IMR-90 (cell line): ENCODE measurements around the gene ILK. TPM values are rescaled to one million over a fixed set of nuclear protein-coding genes. Genes with fewer than 3 reads are reported as not detected.

Experiments
- ATAC-seq: fragments of 200-7000 bp; cut with Tn5 transposase; 2 replicates; pipeline ENCODE4 v1.9.1; 2020; ENCODE audit warnings: low read depth, mild to moderate bottlenecking, moderate library complexity
- BruUV-seq: library from RNA; stranded (reverse); fragments of 400-500 nt; replicated peaks from 2 replicates; lab custom pipeline; 2021; lab: Mats Ljungman, UMichigan
- CTCF ChIA-PET: fragments of 300-600 bp; formaldehyde crosslinking; extraction: SDS; loops from one replicate; lab custom pipeline; 2021; ENCODE audit warnings: antibody characterized with exemption; lab: Yijun Ruan, JAX
- POLR2A ChIA-PET: fragments of 300-600 bp; sonication (Branson Sonifier 250); formaldehyde crosslinking; loops from one replicate; lab custom pipeline; 2022; ENCODE audit warnings: antibody characterized with exemption; ENCODE audit not compliant: unreplicated experiment; lab: Charles Lee
- DNase-seq: peaks from one replicate; pipeline ENCODE4 v3.0.0; 2013
- H2AFZ ChIP-seq: replicated peaks from 2 replicates; pipeline ENCODE3; 2013; ENCODE audit warnings: low read length, mild to moderate bottlenecking; ENCODE audit not compliant: poor library complexity
- H2AK5ac ChIP-seq: 2 replicates; pipeline ENCODE4 v1.6.1; 2013; ENCODE audit warnings: low read depth, low read length, inconsistent platforms
- H2AK9ac ChIP-seq: replicated peaks from 2 replicates; pipeline ENCODE3; 2013; ENCODE audit warnings: mild to moderate bottlenecking, low read depth, low read length, moderate library complexity; ENCODE audit not compliant: poor library complexity
- H2BK120ac ChIP-seq: 2 replicates; pipeline ENCODE4 v1.6.1; 2013; ENCODE audit warnings: low read depth, low read length, inconsistent platforms
- H2BK15ac ChIP-seq: 3 replicates; pipeline ENCODE4 v1.6.1; 2013; ENCODE audit warnings: low read depth, low read length, inconsistent platforms
- H2BK20ac ChIP-seq: 2 replicates; pipeline ENCODE4 v1.6.1; 2013; ENCODE audit warnings: low read depth, mild to moderate bottlenecking, inconsistent platforms, low read length, moderate library complexity
- H2BK5ac ChIP-seq: 2 replicates; pipeline ENCODE4 v1.6.1; 2013; ENCODE audit warnings: mild to moderate bottlenecking, low read depth, low read length, inconsistent platforms; ENCODE audit not compliant: poor library complexity, severe bottlenecking
- H3K14ac ChIP-seq: replicated peaks from 2 replicates; pipeline ENCODE4 v1.6.1; 2013; ENCODE audit warnings: low read depth, low read length, inconsistent platforms
- H3K18ac ChIP-seq: 2 replicates; pipeline ENCODE4 v1.6.1; 2013; ENCODE audit warnings: low read depth, low read length, control low read depth
- H3K23ac ChIP-seq: 2 replicates; pipeline ENCODE4 v1.6.1; 2013; ENCODE audit warnings: low read depth, low read length, inconsistent platforms
- H3K27ac ChIP-seq: 2 replicates; pipeline ENCODE4 v1.5.1; 2013; ENCODE audit warnings: mild to moderate bottlenecking, control low read depth, low read length; ENCODE audit not compliant: insufficient read depth
- H3K27me3 ChIP-seq: 2 replicates; pipeline ENCODE4 v1.6.1; 2013; ENCODE audit warnings: low read length; ENCODE audit not compliant: control insufficient read depth, insufficient read depth
- H3K36me3 ChIP-seq: 2 replicates; pipeline ENCODE4 v1.6.1; 2013; ENCODE audit warnings: low read length, mixed read lengths; ENCODE audit not compliant: control insufficient read depth, insufficient read depth
- H3K4ac ChIP-seq: 2 replicates; pipeline ENCODE4 v1.6.1; 2013; ENCODE audit warnings: low read depth, low read length, inconsistent platforms
- H3K4me1 ChIP-seq: 2 replicates; pipeline ENCODE4 v1.6.1; 2013; ENCODE audit warnings: low read length, mixed read lengths; ENCODE audit not compliant: control insufficient read depth, insufficient read depth
- H3K4me2 ChIP-seq: 2 replicates; pipeline ENCODE4 v1.6.1; 2013; ENCODE audit warnings: low read depth, mild to moderate bottlenecking, control low read depth, low read length, moderate library complexity
- H3K4me3 ChIP-seq: 2 replicates; pipeline ENCODE4 v1.5.1; 2013; ENCODE audit warnings: low read depth, mild to moderate bottlenecking, control low read depth, low read length, moderate library complexity; ENCODE audit not compliant: insufficient read depth
- H3K56ac ChIP-seq: 2 replicates; pipeline ENCODE4 v1.6.1; 2013; ENCODE audit warnings: low read length, inconsistent platforms; ENCODE audit not compliant: insufficient read depth; ENCODE audit errors: extremely low read depth
- H3K79me1 ChIP-seq, 2 experiments: 2 replicates each; pipeline ENCODE4 v1.6.1; 2013; ENCODE audit warnings: low read length in 2 of 2, inconsistent platforms in 1 of 2, low read depth in 1 of 2
- H3K9ac ChIP-seq: 2 replicates; pipeline ENCODE4 v1.6.1; 2013; ENCODE audit warnings: low read depth, low read length, control low read depth
- H3K9me1 ChIP-seq: 2 replicates; pipeline ENCODE4 v1.6.1; 2013; ENCODE audit warnings: low read length, inconsistent platforms; ENCODE audit not compliant: insufficient read depth
- H3K9me3 ChIP-seq: 2 replicates; pipeline ENCODE4 v1.6.1; 2013; ENCODE audit warnings: low read length; ENCODE audit not compliant: control insufficient read depth, insufficient read depth
- H4K20me1 ChIP-seq: 2 replicates; pipeline ENCODE4 v1.6.1; 2013; ENCODE audit warnings: low read length, inconsistent platforms; ENCODE audit not compliant: insufficient read depth
- H4K5ac ChIP-seq: 2 replicates; pipeline ENCODE4 v1.6.1; 2013; ENCODE audit warnings: mild to moderate bottlenecking, low read depth, low read length, control low read depth
- H4K8ac ChIP-seq, 2 experiments: 2 replicates each; pipeline ENCODE4 v1.6.1; 2013; ENCODE audit warnings: low read depth in 2 of 2, low read length in 2 of 2, control low read depth in 1 of 2, inconsistent platforms in 1 of 2
- H4K91ac ChIP-seq: 2 replicates; pipeline ENCODE4 v1.6.1; 2013; ENCODE audit warnings: low read depth, low read length, inconsistent platforms; ENCODE audit not compliant: insufficient read depth
- BHLHE40 ChIP-seq: fragments of 150-350 bp; IDR thresholded peaks from 2 replicates; pipeline ENCODE4 v1.6.1; 2016; ENCODE audit warnings: mild to moderate bottlenecking, low read depth, low read length
- CEBPB ChIP-seq: IDR thresholded peaks from 2 replicates; pipeline ENCODE4 v1.6.1; 2012; ENCODE audit warnings: low read depth, low read length, improper control_type of control experiment
- CHD1 ChIP-seq: IDR thresholded peaks from 2 replicates; pipeline ENCODE4 v1.6.1; 2012; ENCODE audit warnings: low read depth, low read length, improper control_type of control experiment
- CTCF ChIP-seq: conservative IDR thresholded peaks from 2 replicates; pipeline ENCODE4 v1.5.1; 2012; ENCODE audit warnings: mild to moderate bottlenecking, low read depth, low read length, improper control_type of control experiment
- FOS ChIP-seq: fragments of 150-350 bp; IDR thresholded peaks from 2 replicates; pipeline ENCODE4 v1.6.1; 2016; ENCODE audit warnings: low read depth, low read length
- MAFK ChIP-seq: IDR thresholded peaks from 2 replicates; pipeline ENCODE4 v1.6.1; 2012; ENCODE audit warnings: low read depth, low read length, improper control_type of control experiment
- MAZ ChIP-seq: IDR thresholded peaks from 2 replicates; pipeline ENCODE4 v1.6.1; 2012; ENCODE audit warnings: low read depth, mild to moderate bottlenecking, low read length, improper control_type of control experiment, moderate library complexity, borderline replicate concordance
- MXI1 ChIP-seq: IDR thresholded peaks from 2 replicates; pipeline ENCODE4 v1.6.1; 2012; ENCODE audit warnings: low read depth, mild to moderate bottlenecking, low read length, moderate library complexity, borderline replicate concordance
- NFE2L2 ChIP-seq: fragments of 150-350 bp; IDR thresholded peaks from 2 replicates; pipeline ENCODE4 v1.6.1; 2016; ENCODE audit warnings: low read depth, mild to moderate bottlenecking, low read length
- POLR2A ChIP-seq: IDR thresholded peaks from 2 replicates; pipeline ENCODE4 v1.6.1; 2012; ENCODE audit warnings: mild to moderate bottlenecking, low read depth, low read length
- RAD21 ChIP-seq: IDR thresholded peaks from 2 replicates; pipeline ENCODE4 v1.6.1; 2012; ENCODE audit warnings: low read length, improper control_type of control experiment
- RCOR1 ChIP-seq: IDR thresholded peaks from 2 replicates; pipeline ENCODE4 v1.6.1; 2012; ENCODE audit warnings: mild to moderate bottlenecking, low read length, improper control_type of control experiment; ENCODE audit not compliant: insufficient replicate concordance
- RFX5 ChIP-seq: IDR thresholded peaks from 2 replicates; pipeline ENCODE4 v1.8.0; 2012; ENCODE audit warnings: low read depth, mild to moderate bottlenecking, low read length, moderate library complexity
- SMC3 ChIP-seq: fragments of 150-350 bp; IDR thresholded peaks from 2 replicates; pipeline ENCODE4 v1.6.1; 2016; ENCODE audit warnings: low read depth, mild to moderate bottlenecking, antibody characterized with exemption, low read length, moderate library complexity
- USF2 ChIP-seq: fragments of 150-350 bp; IDR thresholded peaks from 2 replicates; pipeline ENCODE4 v1.6.1; 2017; ENCODE audit warnings: mild to moderate bottlenecking, antibody characterized with exemption, low read length, low read depth
- WGBS, 2 experiments: methylation state at CpG; one replicate each; pipeline versions ENCODE4 v1.1.5 to v1.1.7; 2013; ENCODE audit warnings: missing lambda C conversion rate in 2 of 2; ENCODE audit not compliant: insufficient read length in 1 of 2; ENCODE audit errors: extremely low coverage in 2 of 2; 5-methylcytosine and 5-hydroxymethylcytosine counted together
- dilution Hi-C: fragments of 300-500 bp; cut with HindIII; formaldehyde crosslinking; loops from one replicate; pipeline ENCODE4 v1.14.3; 2018; ENCODE audit warnings: low sequenced_read_pairs; ENCODE audit not compliant: unreplicated experiment
- in situ Hi-C: fragments of 300-500 bp; cut with MboI; formaldehyde crosslinking; loops from 3 replicates; pipeline ENCODE4 v1.14.3; 2019; ENCODE audit warnings: low sequenced_read_pairs, inconsistent platforms, mixed read lengths
- intact Hi-C: fragments of 100-400 bp; cut with micrococcal nuclease; formaldehyde crosslinking; loops from 2 replicates; pipeline ENCODE4 v1.10.0; 2022
- polyA plus RNA-seq, 3 experiments: library from polyadenylated mRNA; depleted of rRNA; stranded (reverse); fragments of >200 nt; gene quantifications; 2 replicates each; pipeline ENCODE4 v1.2.3, GENCODE V29; 2012; ENCODE audit warnings: low replicate concordance in 1 of 3
- total RNA-seq: library from RNA; depleted of rRNA; stranded (reverse); fragments of >200 nt; gene quantifications from 2 replicates; pipeline ENCODE4 v1.2.3, GENCODE V29; 2012
- TF ChIP-seq, protein P1 (sequence below): fragments of 150-350 bp; IDR thresholded peaks from 2 replicates; pipeline ENCODE4 v1.6.1; 2016; ENCODE audit warnings: low read depth, mild to moderate bottlenecking, low read length, moderate library complexity, borderline replicate concordance

The ILK gene
- total and polyA plus RNA-seq, 2 of the 4 experiments (the other 2 are of a cell fraction), result 339 to 389 TPM

- Histone ChIP-seq H3K9me1 (peaks cover 10% of the 10 kb centered on the region; the same call in 1 of the 2 replicates), H4K8ac (no peak overlapping the region), H3K14ac (no peak overlapping the region), H3K4ac (no peak overlapping the region), H2BK120ac (no peak overlapping the region), H3K9me3 (no peaks in the 10 kb centered on the region), H2AK9ac (no peak overlapping the region), H2BK5ac (no peak overlapping the region), H4K91ac (no peak overlapping the region), H2BK15ac (no peak overlapping the region), H3K36me3 (no peaks in the 10 kb centered on the region), H4K5ac (no peak overlapping the region), H2AK5ac (no peak overlapping the region), H3K79me1 (peaks cover 0 to 6% of the 10 kb centered on the region in 2 experiments; a peak in 2 of 4 replicates), H3K27me3 (no peaks in the 10 kb centered on the region), H3K56ac (no peak overlapping the region), H3K4me1 (peaks cover 4% of the 10 kb centered on the region; the same call in 1 of the 2 replicates), H2AFZ (no peak overlapping the region), H3K4me3 (no peak overlapping the region), H3K23ac (no peak overlapping the region), H3K27ac (no peak overlapping the region), H3K4me2 (no peak overlapping the region), H2BK20ac (no peak overlapping the region), H3K18ac (no peak overlapping the region), H4K20me1 (no peaks in the 10 kb centered on the region), H3K9ac (no peak overlapping the region)
- in situ Hi-C loops (no loop called here), intact Hi-C loops (no loop called here), dilution Hi-C loops (no loop called here)
- no peak for ATAC-seq
- CTCF ChIA-PET, result no interaction called here
- TF ChIP-seq USF2, result no peak
- no peak for TF ChIP-seq MAFK
- TF ChIP-seq, protein P1, sequence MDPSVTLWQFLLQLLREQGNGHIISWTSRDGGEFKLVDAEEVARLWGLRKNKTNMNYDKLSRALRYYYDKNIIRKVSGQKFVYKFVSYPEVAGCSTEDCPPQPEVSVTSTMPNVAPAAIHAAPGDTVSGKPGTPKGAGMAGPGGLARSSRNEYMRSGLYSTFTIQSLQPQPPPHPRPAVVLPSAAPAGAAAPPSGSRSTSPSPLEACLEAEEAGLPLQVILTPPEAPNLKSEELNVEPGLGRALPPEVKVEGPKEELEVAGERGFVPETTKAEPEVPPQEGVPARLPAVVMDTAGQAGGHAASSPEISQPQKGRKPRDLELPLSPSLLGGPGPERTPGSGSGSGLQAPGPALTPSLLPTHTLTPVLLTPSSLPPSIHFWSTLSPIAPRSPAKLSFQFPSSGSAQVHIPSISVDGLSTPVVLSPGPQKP, result no peak
- no peak for TF ChIP-seq FOS
- no peak for TF ChIP-seq MXI1
- no peak for TF ChIP-seq POLR2A
- TF ChIP-seq RAD21, result no peak
- no peak for TF ChIP-seq SMC3
- no peak for TF ChIP-seq CTCF
- no peak for TF ChIP-seq MAZ
- TF ChIP-seq RFX5, result no peak
- no peak for TF ChIP-seq BHLHE40
- TF ChIP-seq CHD1, result no peak
- TF ChIP-seq RCOR1, result no peak
- no peak for TF ChIP-seq NFE2L2
- TF ChIP-seq CEBPB, result no peak
- no peak for DNase-seq
- POLR2A ChIA-PET, result no interaction called here
- WGBS, 2 experiments, result no CpG with 5 or more reads among the region's 1 CpG
- BruUV-seq, result no TSS peak
These were observed 25.4 kb upstream of the ILK start for GRCh38 chr11:6578134-6578533.
